HEK293 (cell line): ENCODE measurements around the gene NPDC1.

Source experiments
- CTCF ChIA-PET: fragments of 350-600 bp; formaldehyde crosslinking; extraction: SDS; loops from one replicate; lab custom pipeline; 2021; ENCODE audit warnings: antibody characterized with exemption; lab: Yijun Ruan, JAX
- POLR2A ChIA-PET: fragments of 300-600 bp; formaldehyde crosslinking; extraction: SDS; loops from one replicate; lab custom pipeline; 2020; ENCODE audit warnings: antibody characterized with exemption, inconsistent platforms; lab: Yijun Ruan, JAX
- H3K27ac ChIP-seq: fragments of 200-500 bp; sonication (Bioruptor generic); 2 replicates; pipeline ENCODE4 v1.5.1; 2014; ENCODE audit warnings: low read depth, low read length, control low read depth, inconsistent platforms; ENCODE audit errors: extremely low read depth
- H3K36me3 ChIP-seq, 2 experiments: fragments of 200-500 bp in 1 of 2; sonication (Bioruptor generic) in 1 of 2; 1 replicate in 1 of 2; 2 replicates in 1 of 2; pipeline ENCODE4 v1.5.1; 2014 to 2017; ENCODE audit warnings: inconsistent platforms in 2 of 2, low read length in 2 of 2; ENCODE audit not compliant: control insufficient read depth in 2 of 2, insufficient read depth in 1 of 2
- H3K4me1 ChIP-seq: fragments of 200-500 bp; sonication (Bioruptor generic); 2 replicates; pipeline ENCODE4 v1.5.1; 2014; ENCODE audit warnings: mild to moderate bottlenecking, low read length, inconsistent platforms; ENCODE audit not compliant: control insufficient read depth, insufficient read depth
- H3K4me3 ChIP-seq: 2 replicates; pipeline ENCODE4 v1.5.1; 2011; ENCODE audit warnings: low read depth, mild to moderate bottlenecking, control low read depth, low read length, moderate library complexity
- H3K9me3 ChIP-seq: fragments of 200-500 bp; sonication (Bioruptor generic); 2 replicates; pipeline ENCODE4 v1.5.1; 2014; ENCODE audit warnings: low read depth, low read length, inconsistent platforms; ENCODE audit not compliant: control insufficient read depth, insufficient read depth
- GFI1B ChIP-seq: fragments of 450-650 bp; formaldehyde crosslinking; IDR thresholded peaks from 2 replicates; pipeline ENCODE4 v1.5.1; 2016; ENCODE audit warnings: missing biosample characterization, missing genetic modification characterization
- MZF1 ChIP-seq: fragments of 450-650 bp; formaldehyde crosslinking; IDR thresholded peaks from 2 replicates; pipeline ENCODE4 v1.5.1; 2017; ENCODE audit warnings: missing biosample characterization, missing genetic modification characterization, borderline replicate concordance
- SCRT2 ChIP-seq: fragments of 450-650 bp; formaldehyde crosslinking; IDR thresholded peaks from 2 replicates; pipeline ENCODE4 v1.5.1; 2016; ENCODE audit warnings: missing biosample characterization, missing genetic modification characterization
- ZBTB49 ChIP-seq: fragments of 450-650 bp; formaldehyde crosslinking; IDR thresholded peaks from 2 replicates; pipeline ENCODE4 v1.5.1; 2016; ENCODE audit warnings: missing biosample characterization, missing genetic modification characterization, low read depth
- ZFHX2 ChIP-seq: fragments of 450-650 bp; formaldehyde crosslinking; conservative IDR thresholded peaks from 2 replicates; pipeline ENCODE4 v1.5.1; 2016; ENCODE audit warnings: missing biosample characterization, missing genetic modification characterization
- ZIC2 ChIP-seq: fragments of 450-650 bp; formaldehyde crosslinking; IDR thresholded peaks from 2 replicates; pipeline ENCODE4 v1.5.1; 2016; ENCODE audit warnings: missing biosample characterization, missing genetic modification characterization
- ZNF138 ChIP-seq: fragments of 450-650 bp; formaldehyde crosslinking; IDR thresholded peaks from 2 replicates; pipeline ENCODE4 v1.5.1; 2016; ENCODE audit warnings: missing biosample characterization, missing genetic modification characterization, borderline replicate concordance
- ZNF266 ChIP-seq: fragments of 450-650 bp; formaldehyde crosslinking; IDR thresholded peaks from 2 replicates; pipeline ENCODE4 v1.5.1; 2016; ENCODE audit warnings: missing biosample characterization, missing genetic modification characterization, low read depth
- ZNF274 ChIP-seq, 2 experiments: fragments of 200-500 bp in 1 of 2; fragments of 450-650 bp in 1 of 2; sonication (Bioruptor generic) in 1 of 2; formaldehyde crosslinking in 1 of 2; IDR thresholded peaks; 2 replicates each; pipeline versions ENCODE4 v1.5.1 to v1.6.1; 2014 to 2016; ENCODE audit warnings: borderline replicate concordance in 1 of 2, inconsistent platforms in 1 of 2, low read length in 1 of 2, missing biosample characterization in 1 of 2, missing genetic modification characterization in 1 of 2
- ZNF354C ChIP-seq: fragments of 450-650 bp; formaldehyde crosslinking; IDR thresholded peaks from 2 replicates; pipeline ENCODE4 v1.5.1; 2016; ENCODE audit warnings: missing biosample characterization, missing genetic modification characterization, low read depth, borderline replicate concordance
- ZNF707 ChIP-seq: fragments of 450-650 bp; formaldehyde crosslinking; IDR thresholded peaks from 2 replicates; pipeline ENCODE4 v1.5.1; 2016; ENCODE audit warnings: missing biosample characterization, missing genetic modification characterization
- TF ChIP-seq, protein P1 (sequence below): fragments of 450-650 bp; formaldehyde crosslinking; IDR thresholded peaks from 2 replicates; pipeline ENCODE4 v1.5.1; 2016; ENCODE audit warnings: missing biosample characterization, missing genetic modification characterization
- TF ChIP-seq, protein P2 (sequence below): fragments of 450-650 bp; formaldehyde crosslinking; IDR thresholded peaks from 2 replicates; pipeline ENCODE4 v1.5.1; 2016; ENCODE audit warnings: missing biosample characterization, missing genetic modification characterization
- TF ChIP-seq, protein P3 (sequence below): fragments of 450-650 bp; formaldehyde crosslinking; IDR thresholded peaks from 2 replicates; pipeline ENCODE4; 2016; ENCODE audit warnings: missing biosample characterization, missing genetic modification characterization

Gene NPDC1

DNA sequence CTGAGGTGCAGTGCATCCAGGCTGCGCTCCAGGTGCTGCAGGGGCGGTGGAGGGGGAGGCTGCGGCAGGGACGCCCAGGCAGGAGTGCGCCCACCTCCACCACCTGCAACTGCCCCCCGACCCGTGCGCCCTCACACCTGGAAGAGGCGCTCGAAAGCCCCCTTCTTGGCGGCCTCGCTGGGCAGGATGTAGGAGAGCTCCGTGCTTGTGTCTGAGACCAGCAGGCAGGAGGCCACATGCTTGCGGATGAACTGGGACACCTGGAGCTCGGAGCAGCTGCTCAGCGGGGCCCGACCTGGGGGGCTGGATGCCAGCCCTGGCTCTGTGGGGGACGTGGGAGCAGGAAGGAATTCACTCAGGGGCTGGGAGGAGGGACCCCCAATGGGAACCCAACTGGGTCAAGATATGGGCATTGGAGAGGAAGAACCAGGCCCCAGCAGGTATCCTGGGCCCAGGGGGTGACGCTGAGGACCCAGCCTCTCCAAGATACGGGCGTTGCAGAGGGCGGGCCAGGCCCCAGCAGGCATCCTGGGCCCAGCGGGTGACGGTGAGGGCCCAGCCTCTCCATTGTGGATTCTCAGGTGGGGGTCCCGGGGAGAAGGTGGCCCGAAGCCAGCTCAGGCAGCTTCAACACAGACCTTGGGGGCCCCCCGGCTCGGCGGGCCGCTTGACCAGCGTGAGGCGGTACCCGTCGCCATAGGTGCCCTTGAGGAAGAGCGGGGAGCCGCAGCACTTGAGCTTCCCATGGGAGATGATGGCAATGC lies 31.0 kb downstream of the NPDC1 start:
- Histone ChIP-seq H3K27ac (no peak overlapping the region), H3K9me3 (no peaks in the 10 kb centered on the region), H3K36me3 (peaks cover 0 to 59% of the 10 kb centered on the region in 2 experiments; a peak in 1 of 3 replicates), H3K4me3 (no peak overlapping the region), H3K4me1 (no peaks in the 10 kb centered on the region)
- peak; percentile 83 for TF ChIP-seq ZIC2 (tag by site-specific recombination)
- no peak for TF ChIP-seq SCRT2 (tag by site-specific recombination)
- TF ChIP-seq, protein P1, sequence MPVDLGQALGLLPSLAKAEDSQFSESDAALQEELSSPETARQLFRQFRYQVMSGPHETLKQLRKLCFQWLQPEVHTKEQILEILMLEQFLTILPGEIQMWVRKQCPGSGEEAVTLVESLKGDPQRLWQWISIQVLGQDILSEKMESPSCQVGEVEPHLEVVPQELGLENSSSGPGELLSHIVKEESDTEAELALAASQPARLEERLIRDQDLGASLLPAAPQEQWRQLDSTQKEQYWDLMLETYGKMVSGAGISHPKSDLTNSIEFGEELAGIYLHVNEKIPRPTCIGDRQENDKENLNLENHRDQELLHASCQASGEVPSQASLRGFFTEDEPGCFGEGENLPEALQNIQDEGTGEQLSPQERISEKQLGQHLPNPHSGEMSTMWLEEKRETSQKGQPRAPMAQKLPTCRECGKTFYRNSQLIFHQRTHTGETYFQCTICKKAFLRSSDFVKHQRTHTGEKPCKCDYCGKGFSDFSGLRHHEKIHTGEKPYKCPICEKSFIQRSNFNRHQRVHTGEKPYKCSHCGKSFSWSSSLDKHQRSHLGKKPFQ (tag by site-specific recombination), result no peak
- TF ChIP-seq ZNF138 (tag by site-specific recombination), result no peak
- ChIA-PET POLR2A (interaction anchor here (1.0 kb wide), 1 partner anchor 19 kb away, joined by 4 read pairs; the partner anchor contains the start of gene CLIC3), CTCF (interaction anchor here (0.7 to 1.8 kb wide), 4 partner anchors 12 to 120 kb away, joined by 3 to 6 read pairs (median 4); no protein-coding TSS in a partner anchor)

DNA sequence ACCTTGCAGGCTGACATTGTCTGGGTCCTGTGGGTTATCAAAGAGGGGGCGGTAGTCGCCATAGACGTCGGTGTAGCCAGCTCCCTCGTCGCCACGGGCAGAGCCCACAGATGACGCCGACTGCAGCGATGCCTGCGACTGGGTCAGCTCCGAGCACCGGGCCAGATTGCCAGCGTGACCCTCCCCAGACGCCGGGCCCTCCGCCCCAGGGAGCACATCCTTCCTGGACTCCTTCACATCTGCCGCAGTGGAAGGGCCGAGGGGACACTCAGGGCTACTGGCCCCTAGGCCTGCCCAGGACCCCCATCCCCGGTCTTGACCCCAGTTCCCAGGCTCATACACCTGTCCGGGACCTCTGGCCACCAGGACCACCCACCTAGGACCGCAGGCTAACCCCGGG lies 31.8 kb downstream of the NPDC1 start:
- POLR2A ChIA-PET, result no interaction called here
- TF ChIP-seq, protein P2, sequence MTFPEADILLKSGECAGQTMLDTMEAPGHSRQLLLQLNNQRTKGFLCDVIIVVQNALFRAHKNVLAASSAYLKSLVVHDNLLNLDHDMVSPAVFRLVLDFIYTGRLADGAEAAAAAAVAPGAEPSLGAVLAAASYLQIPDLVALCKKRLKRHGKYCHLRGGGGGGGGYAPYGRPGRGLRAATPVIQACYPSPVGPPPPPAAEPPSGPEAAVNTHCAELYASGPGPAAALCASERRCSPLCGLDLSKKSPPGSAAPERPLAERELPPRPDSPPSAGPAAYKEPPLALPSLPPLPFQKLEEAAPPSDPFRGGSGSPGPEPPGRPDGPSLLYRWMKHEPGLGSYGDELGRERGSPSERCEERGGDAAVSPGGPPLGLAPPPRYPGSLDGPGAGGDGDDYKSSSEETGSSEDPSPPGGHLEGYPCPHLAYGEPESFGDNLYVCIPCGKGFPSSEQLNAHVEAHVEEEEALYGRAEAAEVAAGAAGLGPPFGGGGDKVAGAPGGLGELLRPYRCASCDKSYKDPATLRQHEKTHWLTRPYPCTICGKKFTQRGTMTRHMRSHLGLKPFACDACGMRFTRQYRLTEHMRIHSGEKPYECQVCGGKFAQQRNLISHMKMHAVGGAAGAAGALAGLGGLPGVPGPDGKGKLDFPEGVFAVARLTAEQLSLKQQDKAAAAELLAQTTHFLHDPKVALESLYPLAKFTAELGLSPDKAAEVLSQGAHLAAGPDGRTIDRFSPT, result peak; percentile 9; the same call in 1 of the 2 replicates
- no peak for TF ChIP-seq GFI1B (tag by site-specific recombination)
- TF ChIP-seq ZNF707 (tag by site-specific recombination), result no peak
- 0 out of 2 replicates have a peak, but pooled peaks have one; percentile 5 for TF ChIP-seq ZFHX2
- TF ChIP-seq ZNF266 (tag by site-specific recombination), result no peak
- CTCF ChIA-PET, result no interaction called here
- Histone ChIP-seq H3K9me3 (no peaks in the 10 kb centered on the region), H3K4me3 (no peak overlapping the region), H3K27ac (no peak overlapping the region), H3K36me3 (peaks cover 0 to 64% of the 10 kb centered on the region in 2 experiments; a peak in 1 of 3 replicates), H3K4me1 (no peaks in the 10 kb centered on the region)

- Histone ChIP-seq H3K36me3 (peaks cover 0 to 58% of the 10 kb centered on the region in 2 experiments; a peak in 1 of 3 replicates), H3K4me1 (no peaks in the 10 kb centered on the region), H3K9me3 (no peaks in the 10 kb centered on the region), H3K27ac (no peak overlapping the region), H3K4me3 (no peak overlapping the region)
- CTCF ChIA-PET, result no interaction called here
- POLR2A ChIA-PET, result no interaction called here
- no peak for TF ChIP-seq MZF1 (tag by site-specific recombination)
- no peak for TF ChIP-seq ZBTB49
- TF ChIP-seq, protein P3, sequence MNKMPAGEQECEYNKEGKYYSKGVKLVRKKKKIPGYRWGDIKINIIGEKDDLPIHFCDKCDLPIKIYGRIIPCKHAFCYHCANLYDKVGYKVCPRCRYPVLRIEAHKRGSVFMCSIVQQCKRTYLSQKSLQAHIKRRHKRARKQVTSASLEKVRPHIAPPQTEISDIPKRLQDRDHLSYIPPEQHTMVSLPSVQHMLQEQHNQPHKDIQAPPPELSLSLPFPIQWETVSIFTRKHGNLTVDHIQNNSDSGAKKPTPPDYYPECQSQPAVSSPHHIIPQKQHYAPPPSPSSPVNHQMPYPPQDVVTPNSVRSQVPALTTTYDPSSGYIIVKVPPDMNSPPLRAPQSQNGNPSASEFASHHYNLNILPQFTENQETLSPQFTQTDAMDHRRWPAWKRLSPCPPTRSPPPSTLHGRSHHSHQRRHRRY (tag by site-specific recombination), result no peak
- no peak for TF ChIP-seq ZNF274 (IDR thresholded peaks at IDR 0.05; ENCODE audit: low read length)
- no peak for TF ChIP-seq ZNF274 (tag by site-specific recombination; IDR thresholded peaks at IDR 0.05; ENCODE audit: borderline replicate concordance)
- no peak for TF ChIP-seq ZNF354C (tag by site-specific recombination)
Observed at GRCh38 chr9:137013571-137013940, 32.4 kb downstream of the NPDC1 start.
